ENCODE measurements around the gene CCDC87.

- TF ChIP-seq REST (IDR thresholded peaks at IDR 0.05) (no peak), CTCF (IDR thresholded peaks at IDR 0.05; ENCODE audit: low read depth, low read length, missing input control) (no peak), JUND (IDR thresholded peaks at IDR 0.05) (no peak), RAD21 (IDR thresholded peaks at IDR 0.05) (no peak), TAF1 (conservative IDR thresholded peaks at IDR 0.05) (no peak), SP1 (IDR thresholded peaks at IDR 0.05) (no peak), YY1 (IDR thresholded peaks at IDR 0.05) (no peak), GABPA (IDR thresholded peaks at IDR 0.05 in 1 of 2, conservative IDR thresholded peaks at IDR 0.05 in 1 of 2) (no peak), HNF4A (conservative IDR thresholded peaks at IDR 0.05) (no peak), ZBTB33 (IDR thresholded peaks at IDR 0.05) (no peak)
- TF ChIP-seq, protein P1, sequence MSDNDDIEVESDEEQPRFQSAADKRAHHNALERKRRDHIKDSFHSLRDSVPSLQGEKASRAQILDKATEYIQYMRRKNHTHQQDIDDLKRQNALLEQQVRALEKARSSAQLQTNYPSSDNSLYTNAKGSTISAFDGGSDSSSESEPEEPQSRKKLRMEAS (IDR thresholded peaks at IDR 0.05) = no peak
- TF ChIP-seq, protein P2, sequence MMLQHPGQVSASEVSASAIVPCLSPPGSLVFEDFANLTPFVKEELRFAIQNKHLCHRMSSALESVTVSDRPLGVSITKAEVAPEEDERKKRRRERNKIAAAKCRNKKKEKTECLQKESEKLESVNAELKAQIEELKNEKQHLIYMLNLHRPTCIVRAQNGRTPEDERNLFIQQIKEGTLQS (IDR thresholded peaks at IDR 0.05) = no peak
These were observed 36.5 kb upstream of the CCDC87 start for GRCh38 chr11:66629356-66629755.

All from liver (tissue), 3 donors.